Renal cortical epithelial cell (primary cell): ENCODE measurements around the gene PPARA. TPM values are rescaled to one million over a fixed set of nuclear protein-coding genes. Genes with fewer than 3 reads are reported as not detected.
A peak's percentile ranks its signal among the peaks of the same experiment; 100 is the strongest.

ENCODE experiments used
- DNase-seq: peaks from one replicate; pipeline ENCODE4 v3.0.0-alpha.2; 2011; ENCODE audit warnings: low read depth
- total RNA-seq: library from RNA; depleted of rRNA; stranded (reverse); fragments of >200 nt; gene quantifications from 2 replicates; pipeline ENCODE4 v1.2.3, GENCODE V29; 2014

Gene PPARA
- total RNA-seq, 1 donor from 2014 or later: 19.8 TPM

DNA sequence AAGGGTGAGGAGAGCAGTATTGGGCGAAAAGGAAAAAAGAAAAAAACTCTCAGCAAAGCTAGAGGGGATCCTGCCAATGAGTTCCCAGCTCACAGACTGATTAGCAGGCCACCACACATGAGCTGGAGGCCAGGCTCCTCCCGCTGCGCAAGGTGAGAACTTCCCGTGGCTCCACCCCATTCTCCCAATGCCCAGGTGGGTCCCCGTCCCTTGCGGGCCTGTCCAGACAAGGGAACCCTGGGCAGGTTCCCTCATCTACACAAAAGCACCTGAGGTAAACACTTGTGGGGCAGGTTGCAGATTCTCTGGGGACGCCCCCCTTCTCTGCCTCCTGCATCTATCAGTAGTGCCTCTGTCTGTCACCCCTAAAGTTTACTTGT lies 53.3 kb downstream of the PPARA start:
- DNase-seq: no peak

DNA sequence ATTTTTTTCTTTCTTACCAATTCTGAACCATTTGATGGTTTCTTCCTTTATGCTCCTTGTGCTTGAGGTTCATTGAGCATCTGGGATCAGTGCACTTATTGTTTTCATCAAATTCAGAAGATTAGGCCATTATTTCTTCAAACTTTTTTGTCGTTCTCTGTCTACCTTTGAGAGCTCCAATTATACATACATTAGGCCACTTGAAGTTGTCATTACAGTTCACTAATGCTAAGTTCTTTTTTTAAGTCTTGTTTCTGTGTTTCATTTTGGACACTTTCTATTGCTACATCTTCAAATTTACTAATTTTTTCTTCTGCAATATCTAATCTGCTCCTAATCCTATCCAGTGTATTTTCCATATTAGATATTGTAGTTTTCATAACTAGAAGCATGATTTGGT lies 58.9 kb downstream of the PPARA start:
- no peak for DNase-seq

DNA sequence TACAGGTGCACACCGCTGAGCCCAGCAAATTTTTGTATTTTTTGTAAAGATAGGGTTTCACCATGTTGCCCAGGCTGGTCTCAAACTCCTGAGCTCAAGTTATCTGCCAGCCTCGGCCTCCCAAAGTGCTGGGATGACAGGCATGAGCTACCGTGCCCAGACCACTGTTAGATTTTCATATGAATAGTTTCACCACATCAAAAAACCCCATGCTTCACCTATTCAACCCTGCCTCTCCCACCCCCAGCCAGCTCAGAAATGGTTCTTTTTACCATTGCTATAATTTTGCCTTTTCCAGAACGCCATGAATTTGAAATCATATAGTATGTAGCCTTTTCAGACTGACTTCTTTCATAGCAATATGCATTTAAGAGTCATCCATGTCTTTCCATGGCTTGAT lies 61.9 kb downstream of the PPARA start:
- no peak for DNase-seq

DNA sequence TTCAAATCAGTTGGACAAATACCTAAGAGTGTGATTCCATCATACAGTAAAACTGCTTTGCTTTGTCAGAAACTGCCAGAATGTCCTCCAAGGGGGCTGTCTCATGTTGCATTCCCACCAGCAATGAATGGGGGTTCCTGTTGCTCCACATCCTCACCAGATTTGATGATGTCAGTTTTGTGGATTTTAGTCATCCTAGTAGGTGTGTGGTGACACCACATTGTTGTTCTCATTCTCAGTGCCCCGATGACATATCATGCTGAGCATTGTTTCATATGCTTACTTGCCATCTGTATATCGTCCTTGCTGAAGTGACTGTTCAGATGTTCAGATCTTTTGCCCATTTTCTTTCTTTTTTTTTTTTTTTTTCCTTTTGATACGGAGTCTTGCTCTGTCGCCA lies 62.7 kb downstream of the PPARA start:
- DNase-seq: no peak

DNA sequence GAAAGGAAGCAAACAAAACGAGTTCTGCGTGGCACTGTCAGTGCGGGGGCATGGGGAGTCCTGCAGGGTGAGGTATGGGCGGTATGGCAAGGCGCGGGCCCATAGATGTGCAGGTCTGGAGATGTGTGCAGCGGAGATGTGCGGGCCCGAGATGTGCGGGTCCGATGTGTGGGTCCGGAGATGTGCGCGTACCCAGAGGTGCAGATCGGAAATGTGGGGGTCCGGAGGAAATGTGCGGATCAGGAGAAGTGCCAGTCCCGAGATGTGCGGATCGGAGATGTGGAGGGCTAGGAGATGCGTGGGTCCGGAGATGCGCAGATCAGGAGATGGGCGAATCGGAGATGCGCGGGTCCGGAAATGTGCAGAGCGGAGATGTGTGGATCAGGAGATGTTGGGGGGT lies 63.8 kb downstream of the PPARA start:
- DNase-seq: no peak

DNA sequence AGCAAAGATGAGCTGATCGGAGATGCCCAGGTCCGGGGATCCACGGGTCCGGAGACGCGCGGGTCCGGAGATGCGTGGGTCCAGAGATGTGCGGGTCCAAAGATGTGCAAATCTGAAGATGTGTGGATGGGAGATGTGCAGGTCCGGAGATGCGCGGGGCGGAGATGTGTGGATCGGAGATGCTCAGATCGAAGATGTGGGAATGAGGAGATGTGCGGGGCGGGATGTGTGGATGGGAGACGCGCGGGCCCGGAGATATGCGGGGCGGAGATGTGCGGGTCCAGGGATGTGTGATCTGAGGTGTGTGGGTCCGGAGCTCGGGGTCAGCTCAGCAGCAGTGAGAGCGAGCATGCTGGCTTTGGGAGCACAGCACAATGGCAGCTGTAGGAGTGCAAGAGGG lies 64.3 kb downstream of the PPARA start:
- no peak for DNase-seq

DNA sequence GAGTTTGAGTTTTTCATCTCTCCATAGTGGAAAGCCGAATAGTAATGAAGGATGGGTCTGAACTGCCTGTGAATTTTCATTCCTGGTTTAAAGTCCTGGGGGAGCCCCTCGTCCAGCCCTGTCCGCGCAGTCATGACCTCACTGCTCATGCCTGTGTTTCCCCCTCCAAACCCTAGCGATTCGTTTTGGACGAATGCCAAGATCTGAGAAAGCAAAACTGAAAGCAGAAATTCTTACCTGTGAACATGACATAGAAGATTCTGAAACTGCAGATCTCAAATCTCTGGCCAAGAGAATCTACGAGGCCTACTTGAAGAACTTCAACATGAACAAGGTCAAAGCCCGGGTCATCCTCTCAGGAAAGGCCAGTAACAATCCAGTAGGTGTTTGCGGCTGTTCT lies 69.3 kb downstream of the PPARA start:
- no peak for DNase-seq

DNA sequence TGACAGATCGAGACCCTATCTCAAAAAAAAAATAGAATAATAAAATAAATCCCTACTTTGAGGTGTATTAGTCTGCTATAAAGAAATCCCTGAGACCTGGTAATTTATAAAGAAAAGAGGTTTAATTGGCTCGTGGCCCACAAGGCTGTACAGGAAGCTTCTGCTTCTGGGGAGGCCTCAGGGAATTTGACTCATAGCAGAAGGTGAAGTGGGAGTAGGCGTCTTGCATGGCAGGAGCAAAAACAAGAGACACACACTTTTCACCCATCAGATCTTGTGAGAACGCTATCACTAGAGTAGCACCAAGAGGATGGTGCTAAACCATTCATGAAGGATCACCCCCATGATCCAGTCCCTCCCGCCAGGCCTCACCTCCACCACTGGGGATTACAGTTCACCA lies 70.6 kb downstream of the PPARA start:
- no peak for DNase-seq

DNA sequence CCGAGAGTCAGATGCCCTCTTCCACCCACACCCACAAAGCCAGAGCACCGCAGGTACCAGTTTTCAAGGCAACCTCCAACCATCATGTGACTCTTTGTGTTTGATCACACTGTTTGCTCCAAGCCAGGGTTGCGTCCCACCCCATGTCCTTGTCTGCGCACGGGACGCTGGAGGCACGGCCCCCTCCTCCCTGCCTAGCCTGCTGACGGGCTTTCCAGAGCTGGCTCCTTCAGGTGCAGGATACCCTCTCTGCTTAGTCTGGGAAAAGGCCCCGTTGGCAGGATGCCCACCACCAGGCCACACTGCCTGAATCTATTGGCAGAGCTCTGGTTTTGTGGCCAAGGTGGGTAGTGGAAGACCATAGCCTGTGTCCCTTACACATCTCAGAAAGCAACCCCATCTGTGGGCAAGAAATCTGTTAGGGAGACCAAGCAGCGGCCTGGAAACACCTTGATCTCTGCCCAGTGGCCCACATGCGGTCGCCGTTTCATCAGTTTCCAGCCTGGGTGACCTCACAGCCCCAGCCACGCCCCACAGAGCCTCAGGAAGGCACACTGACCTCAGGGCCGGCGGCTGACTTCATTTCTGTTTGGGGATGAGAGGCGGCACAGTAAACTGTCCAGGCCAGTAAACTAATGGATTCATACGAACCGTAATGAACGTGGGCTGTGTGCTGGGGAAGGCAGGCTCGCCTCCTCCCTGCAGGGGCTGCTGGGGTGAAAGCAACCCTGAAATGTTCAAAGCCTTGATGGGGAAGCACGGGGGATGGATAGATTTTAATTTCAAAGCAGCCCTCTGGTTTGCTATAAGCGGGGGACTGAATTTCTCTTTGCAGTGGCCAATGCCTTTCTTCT lies 73.9 kb downstream of the PPARA start:
- DNase-seq: no peak

DNA sequence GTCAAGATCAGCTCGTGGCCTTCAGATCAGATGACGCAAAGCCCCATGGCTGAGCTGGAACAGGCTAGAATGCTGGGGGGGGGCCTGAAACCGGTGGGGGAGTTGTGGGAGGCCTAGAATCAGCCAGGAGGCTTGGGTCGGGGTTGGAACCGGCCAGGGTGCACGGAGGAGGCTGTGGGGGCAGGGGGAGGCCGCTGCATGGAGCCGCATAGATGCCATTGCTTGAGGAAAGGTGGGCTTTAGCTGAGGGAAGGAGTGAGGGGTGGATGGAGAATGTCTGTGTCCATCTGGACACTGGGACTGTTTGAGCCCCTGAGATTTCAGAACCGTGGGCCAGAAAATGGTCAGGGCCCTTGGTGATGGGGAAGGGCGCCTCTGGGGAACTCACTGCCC lies 74.6 kb downstream of the PPARA start:
- no peak for DNase-seq

DNA sequence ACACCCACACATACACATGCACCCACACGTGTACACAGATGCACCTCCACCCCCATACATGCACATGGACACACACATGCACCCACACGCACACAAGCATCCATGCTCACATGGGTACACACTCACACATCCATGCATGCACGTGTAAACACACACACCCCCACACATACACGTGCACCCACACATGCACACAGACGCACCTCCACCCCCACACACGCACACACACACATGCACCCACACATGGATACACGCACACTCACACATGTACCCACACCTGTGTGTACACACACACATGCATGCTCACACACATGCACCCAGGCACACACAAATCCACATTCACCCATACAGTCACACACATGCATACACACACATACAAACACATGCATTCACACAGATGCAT lies 75.3 kb downstream of the PPARA start:
- no peak for DNase-seq

DNA sequence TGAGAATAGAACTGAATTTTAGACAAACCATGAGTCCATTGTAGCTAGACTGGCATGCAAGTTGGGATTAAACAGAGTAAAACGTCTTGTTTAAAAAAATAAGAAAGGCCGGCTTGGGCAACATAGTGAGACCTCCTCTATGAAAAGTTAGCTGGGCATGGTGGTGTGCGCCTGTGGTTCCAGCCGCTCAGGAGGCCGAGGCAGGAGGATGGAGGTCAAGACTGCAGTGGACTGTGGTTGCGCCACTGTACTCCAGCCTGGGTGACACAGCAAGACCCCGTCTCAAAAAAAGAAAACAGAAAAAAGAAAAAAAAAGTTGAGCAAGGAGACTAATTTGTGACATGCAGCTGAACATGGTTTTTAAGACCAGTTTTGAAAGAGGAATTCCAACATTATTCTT lies 76.3 kb downstream of the PPARA start:
- no peak for DNase-seq

DNA sequence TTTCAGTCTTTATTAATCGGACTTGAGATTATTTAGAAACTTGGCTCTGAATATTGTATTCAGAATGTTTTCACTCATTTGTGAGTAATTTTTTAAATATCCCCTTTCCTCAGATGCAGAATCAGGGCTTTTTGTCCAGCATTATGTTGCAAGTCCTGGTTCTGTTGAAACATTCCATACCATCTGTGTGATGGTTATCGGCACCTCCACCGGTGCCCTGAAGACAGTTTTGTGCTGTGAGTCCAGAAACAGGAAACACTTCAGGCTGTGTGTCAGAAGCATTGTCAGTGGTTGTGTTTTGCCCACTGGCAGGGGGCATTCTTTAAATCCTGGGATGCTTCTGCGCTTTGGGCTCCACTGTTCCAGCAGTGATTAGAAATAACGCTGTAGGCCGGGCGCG lies 79.4 kb downstream of the PPARA start:
- DNase-seq: no peak

DNA sequence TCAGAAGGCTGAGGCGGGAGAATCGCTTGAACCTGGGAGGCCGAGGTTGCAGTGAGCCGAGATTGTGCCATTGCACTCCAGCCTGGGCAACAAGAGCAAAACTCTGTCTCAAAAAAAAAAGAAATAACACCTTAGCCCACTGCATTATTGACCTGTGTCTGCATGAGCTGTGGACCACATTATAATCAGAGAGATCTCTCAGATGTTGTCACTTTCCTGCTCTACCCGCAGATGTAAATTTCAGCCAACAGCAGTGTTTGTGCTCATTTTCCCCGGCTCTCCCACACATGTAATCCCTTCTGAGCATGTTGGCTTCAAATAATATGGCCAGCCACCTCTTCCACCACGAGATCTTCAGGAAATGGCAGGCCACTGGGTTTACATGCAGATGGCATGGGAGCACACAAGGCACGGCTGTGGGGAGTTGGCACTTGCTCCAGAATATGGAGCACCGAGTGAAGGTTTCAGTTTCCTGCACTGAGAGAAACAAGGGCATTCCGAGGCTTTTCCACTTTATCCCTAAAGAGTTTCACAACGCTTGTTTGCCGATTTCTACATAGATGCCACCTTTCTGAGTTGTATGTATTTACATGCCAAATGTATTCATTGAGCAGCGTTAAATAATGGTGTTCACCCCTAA lies 80.1 kb downstream of the PPARA start:
- no peak for DNase-seq

DNA sequence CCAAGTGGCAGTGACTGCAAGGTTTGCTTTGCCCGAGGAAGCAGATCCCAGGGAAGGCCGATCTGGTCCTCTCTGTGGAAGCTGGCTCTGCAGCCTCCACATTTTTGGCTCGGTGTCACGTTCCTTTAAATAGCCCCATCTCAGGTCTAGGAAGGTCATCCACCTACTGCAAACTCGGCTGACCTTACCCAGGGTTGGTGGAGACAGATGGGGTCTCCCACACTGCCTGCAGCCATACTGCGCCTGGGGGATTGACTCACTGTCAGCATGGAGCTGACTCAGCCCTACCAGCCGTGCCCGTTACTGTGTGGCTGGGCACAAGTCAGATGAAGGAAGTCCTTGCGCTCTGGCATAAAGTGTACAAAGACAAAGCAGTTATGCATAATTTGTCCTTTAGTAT lies 82.9 kb downstream of the PPARA start:
- peak; percentile 79 for DNase-seq

DNA sequence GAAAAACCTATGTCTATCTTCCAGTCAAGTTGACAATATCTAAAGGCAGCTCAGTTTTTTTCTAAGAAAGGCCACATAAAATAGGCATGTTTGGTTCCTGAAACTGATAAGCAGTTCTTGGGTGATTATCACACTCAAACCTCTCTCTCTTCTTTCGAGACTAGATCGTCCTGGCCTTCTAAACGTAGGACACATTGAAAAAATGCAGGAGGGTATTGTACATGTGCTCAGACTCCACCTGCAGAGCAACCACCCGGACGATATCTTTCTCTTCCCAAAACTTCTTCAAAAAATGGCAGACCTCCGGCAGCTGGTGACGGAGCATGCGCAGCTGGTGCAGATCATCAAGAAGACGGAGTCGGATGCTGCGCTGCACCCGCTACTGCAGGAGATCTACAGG lies 84.6 kb downstream of the PPARA start:
- no peak for DNase-seq

DNA sequence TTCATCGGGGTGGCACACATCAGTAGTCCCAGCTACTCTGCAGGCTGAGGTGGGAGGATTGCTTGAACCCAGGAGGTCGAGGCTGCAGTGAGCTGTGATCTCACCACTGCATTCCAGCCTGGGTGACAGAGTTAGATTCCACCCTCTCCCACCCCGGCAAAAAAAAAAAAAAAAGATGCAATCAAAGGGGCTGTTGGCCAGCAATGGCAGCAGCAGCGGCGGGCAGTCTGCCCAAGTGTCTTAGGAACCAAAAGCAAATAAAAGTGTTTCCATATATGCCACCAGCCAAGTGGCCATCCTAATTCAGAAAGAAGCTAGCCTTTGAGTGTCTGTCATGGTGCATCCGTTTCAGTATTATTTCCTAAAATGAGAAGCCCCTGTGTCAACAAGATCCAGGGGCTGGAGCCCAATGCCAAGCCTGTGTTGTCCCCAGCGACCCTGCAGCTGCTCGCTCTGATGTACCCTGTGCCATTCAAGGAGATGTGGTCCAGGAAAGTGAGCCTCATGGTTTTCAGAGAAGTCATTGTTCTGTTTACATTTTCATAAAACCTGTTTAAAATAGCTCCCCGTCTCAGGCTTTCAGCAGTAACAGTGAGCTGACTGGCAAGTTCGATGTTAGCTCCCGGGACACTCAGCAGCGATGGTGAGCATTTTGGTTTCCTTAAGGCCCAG lies 87.3 kb downstream of the PPARA start:
- no peak for DNase-seq

DNA sequence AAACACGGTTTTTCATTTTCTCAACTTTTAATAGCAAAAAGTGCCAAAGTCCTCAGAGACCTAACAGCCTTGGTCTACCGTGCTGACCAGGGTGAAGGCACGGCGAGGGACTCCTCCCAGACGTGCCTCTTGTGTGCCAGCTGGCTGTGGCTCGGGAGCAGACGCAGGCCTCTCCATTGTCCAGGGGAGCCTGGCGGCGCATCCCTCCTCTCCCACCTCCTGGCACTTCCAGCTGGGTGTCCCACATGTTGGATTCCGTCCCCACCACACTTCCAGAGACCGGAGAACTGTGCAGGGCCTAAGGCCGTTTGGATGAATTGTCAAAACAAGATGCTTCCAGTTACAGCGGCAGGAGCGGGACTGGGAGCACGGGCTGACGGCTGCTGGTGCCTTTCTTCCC lies 88.2 kb downstream of the PPARA start:
- no peak for DNase-seq

DNA sequence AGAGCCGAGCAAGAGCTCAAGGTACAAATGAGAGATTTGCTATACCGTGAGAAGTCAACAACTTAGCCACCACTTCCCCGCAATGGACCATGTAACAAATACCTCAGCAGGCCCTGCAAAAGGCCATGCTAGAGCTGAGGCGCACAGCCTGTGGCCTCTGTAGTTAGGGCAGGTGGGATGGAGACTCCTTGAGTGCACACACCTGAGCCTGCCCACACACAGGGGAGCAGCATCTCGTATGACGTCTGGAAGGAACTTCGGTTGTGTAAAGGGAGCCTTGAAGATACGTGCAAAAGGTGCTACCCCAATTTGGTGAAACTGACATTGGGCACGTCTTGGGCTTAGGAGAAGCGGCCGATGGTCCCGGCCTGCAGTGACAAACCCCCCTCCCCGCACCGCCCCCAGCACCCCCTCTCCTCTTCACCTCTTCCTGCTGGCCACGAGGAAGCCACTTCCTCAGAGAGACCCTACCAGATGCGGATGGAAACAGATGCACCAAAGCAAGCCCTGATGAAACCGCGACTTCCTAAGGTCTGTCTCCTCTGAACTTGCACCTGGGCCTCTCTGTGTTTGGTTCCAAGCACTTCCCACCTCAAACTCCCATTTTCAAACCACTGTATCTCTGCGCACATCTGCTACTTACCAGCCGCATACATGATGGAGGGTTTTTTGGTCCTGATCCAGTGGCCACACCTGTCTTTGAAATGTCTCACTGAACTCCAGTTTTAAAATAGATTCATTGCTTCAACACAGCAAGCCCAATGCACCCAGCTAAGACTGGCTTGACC lies 89.1 kb downstream of the PPARA start:
- no peak for DNase-seq

DNA sequence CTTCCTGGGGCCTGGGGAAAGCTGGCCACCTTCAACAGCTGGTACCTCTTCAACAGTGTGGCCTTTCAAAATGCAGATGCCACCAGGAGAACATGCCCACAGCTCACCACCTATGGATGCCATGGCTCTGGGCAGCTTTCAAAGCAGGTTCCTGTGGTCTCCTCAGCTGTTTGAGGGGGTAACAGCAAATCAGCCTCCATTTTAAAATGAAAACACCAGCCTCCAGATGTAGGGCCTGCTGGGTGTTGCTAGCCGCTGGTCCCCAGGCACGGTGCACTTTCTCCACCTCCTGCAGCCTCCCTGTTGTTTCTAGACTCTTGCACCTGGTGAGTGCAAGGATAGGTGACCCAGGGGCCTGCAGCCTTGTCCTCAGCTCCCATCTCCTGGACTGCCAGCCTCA lies 89.7 kb downstream of the PPARA start:
- no peak for DNase-seq

DNA sequence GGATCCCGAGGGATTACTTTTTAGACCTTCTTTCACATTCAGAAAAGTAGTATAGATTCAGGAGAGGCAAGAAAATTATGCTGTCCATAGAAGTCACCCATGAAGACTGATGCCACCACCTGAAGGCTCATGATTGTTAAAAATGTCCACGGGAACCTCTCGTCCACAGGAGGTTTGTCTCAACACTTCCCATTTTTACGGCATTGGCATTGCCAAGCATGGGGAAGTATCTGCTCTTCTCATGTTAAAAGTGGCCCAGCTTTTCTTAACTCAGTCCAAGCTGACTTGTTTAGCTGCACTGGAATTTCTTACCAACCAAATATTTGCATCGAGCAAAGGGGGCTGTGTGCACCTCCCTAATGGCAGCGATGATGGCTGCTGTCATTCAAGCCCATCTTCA lies 90.2 kb downstream of the PPARA start:
- no peak for DNase-seq

DNA sequence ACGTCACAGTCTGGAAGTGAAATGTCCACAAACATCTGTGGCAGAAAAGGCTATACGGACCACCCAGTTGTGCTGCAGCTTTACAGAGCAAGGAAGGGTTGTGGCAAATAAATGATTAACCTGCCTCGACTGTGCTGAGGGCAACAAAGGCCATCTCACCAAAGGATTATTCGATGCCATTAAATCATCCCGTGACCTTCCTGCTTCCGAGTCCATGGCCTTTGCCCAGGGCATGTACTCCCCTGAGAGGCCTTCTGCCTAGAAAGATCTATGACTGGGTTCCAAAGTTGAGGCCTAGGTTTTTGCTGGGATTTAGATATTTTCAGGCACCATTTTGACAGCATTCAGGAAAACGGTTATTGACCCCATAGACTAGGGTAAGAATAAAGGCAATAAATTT lies 90.6 kb downstream of the PPARA start:
- no peak for DNase-seq
